ENCODE data around the gene PLAC9. TPM values are rescaled to one million over a fixed set of nuclear protein-coding genes. Genes with fewer than 3 reads are reported as not detected.

PLAC9 gene
- total and polyA plus RNA-seq, 2 donors (not counting 3 experiments of a cell fraction or from before 2014, with no cell fraction given): 1.7 to 2.0 TPM

DNA sequence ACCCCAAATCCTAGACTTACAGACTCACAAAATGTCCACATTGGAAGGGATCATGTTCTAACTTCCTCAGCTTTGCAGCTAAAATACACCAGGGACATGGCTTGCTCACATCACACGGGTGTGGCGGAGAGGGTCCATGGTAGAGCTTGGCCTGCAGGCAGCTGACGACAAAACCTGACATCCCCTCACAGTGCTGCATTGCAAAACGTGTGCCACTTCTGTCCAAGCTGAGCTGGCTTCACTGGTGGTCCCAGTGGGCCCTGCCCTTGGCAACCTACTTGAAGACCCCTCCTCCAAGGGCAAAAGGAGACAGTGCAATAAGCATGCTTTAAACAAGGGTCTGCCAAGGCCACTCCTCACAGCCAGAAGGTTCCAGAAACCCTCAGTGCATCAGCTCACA lies 50.9 kb downstream of the PLAC9 start:
- FAIRE-seq: no peak
- no TSS peak for BruUV-seq (replicated peaks)

More for the DNA sequence above, 50.9 kb downstream of the PLAC9 start:
- dilution Hi-C loops (cut with MboI; ENCODE audit: extremely low pct_ligation_motif_present, low sequenced_read_pairs): no loop called here
- H3K9me3 ChIP-seq (replicated peaks; ENCODE audit: control insufficient read depth, insufficient read depth, low read length): no peaks in the 10 kb centered on the region
- POLR2A ChIA-PET: no interaction called here
- no peaks in the 10 kb centered on the region for H3K4me1 ChIP-seq (ENCODE audit: control insufficient read depth, extremely low read depth, insufficient read depth, low read length)
- no peaks in the 10 kb centered on the region for H3K9me1 ChIP-seq (replicated peaks; ENCODE audit: control insufficient read depth, extremely low read depth, insufficient read depth, low read length)
- no peak overlapping the region for H3K27ac ChIP-seq (ENCODE audit: insufficient read depth, low read depth, low read length)
- peaks cover 84% of the 10 kb centered on the region for H3K79me2 ChIP-seq (ENCODE audit: control insufficient read depth, insufficient read depth, low read length)
- no peak overlapping the region for H2AFZ ChIP-seq (ENCODE audit: low read depth, low read length)
- no peaks in the 10 kb centered on the region for H3K27me3 ChIP-seq (ENCODE audit: control insufficient read depth in 2 of 2, insufficient read depth in 2 of 2, low read length in 2 of 2)
- no peak overlapping the region for H3K4me2 ChIP-seq (ENCODE audit: insufficient read depth, low read length)
- H4K20me1 ChIP-seq (replicated peaks; ENCODE audit: control insufficient read depth, extremely low read depth, insufficient read depth, low read length): peaks cover 5% of the 10 kb centered on the region
- intact Hi-C loops (cut with micrococcal nuclease): no loop called here
- CTCF ChIA-PET: interaction anchor here (0.7 to 1.4 kb wide), 2 partner anchors 16 to 39 kb away, joined by 3 to 5 read pairs; no protein-coding TSS in a partner anchor
- TF ChIP-seq GATA2 (IDR thresholded peaks at IDR 0.05; ENCODE audit: insufficient read depth, insufficient read length, low read depth, low read length) (no peak), MYC (IDR thresholded peaks at IDR 0.05; ENCODE audit: low read depth, low read length) (no peak), POLR2A (IDR thresholded peaks at IDR 0.05; ENCODE audit: low read depth, low read length) (no peak), JUN (IDR thresholded peaks at IDR 0.05; ENCODE audit: borderline replicate concordance, insufficient read depth, insufficient read length, low read depth) (no peak), FOS (IDR thresholded peaks at IDR 0.05; ENCODE audit: borderline replicate concordance, insufficient read depth, low read length) (no peak), EZH2 (IDR thresholded peaks at IDR 0.05; ENCODE audit: borderline replicate concordance, low read depth, low read length, severe bottlenecking) (no peak), POLR2AphosphoS5 (IDR thresholded peaks at IDR 0.05; ENCODE audit: insufficient read depth, low read depth, low read length) (no peak)
- TF ChIP-seq, protein P1, sequence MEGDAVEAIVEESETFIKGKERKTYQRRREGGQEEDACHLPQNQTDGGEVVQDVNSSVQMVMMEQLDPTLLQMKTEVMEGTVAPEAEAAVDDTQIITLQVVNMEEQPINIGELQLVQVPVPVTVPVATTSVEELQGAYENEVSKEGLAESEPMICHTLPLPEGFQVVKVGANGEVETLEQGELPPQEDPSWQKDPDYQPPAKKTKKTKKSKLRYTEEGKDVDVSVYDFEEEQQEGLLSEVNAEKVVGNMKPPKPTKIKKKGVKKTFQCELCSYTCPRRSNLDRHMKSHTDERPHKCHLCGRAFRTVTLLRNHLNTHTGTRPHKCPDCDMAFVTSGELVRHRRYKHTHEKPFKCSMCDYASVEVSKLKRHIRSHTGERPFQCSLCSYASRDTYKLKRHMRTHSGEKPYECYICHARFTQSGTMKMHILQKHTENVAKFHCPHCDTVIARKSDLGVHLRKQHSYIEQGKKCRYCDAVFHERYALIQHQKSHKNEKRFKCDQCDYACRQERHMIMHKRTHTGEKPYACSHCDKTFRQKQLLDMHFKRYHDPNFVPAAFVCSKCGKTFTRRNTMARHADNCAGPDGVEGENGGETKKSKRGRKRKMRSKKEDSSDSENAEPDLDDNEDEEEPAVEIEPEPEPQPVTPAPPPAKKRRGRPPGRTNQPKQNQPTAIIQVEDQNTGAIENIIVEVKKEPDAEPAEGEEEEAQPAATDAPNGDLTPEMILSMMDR (IDR thresholded peaks at IDR 0.05; ENCODE audit: extremely low read depth in 1 of 2, insufficient read depth in 1 of 2, low read depth in 1 of 2, low read length in 2 of 2): no peak
- TF ChIP-seq, protein P2, sequence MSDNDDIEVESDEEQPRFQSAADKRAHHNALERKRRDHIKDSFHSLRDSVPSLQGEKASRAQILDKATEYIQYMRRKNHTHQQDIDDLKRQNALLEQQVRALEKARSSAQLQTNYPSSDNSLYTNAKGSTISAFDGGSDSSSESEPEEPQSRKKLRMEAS (IDR thresholded peaks at IDR 0.05; ENCODE audit: insufficient read depth, insufficient read length): no peak
- no peak overlapping the region for H3K9ac ChIP-seq (replicated peaks; ENCODE audit: extremely low read depth, insufficient read depth, low read length)
- H3K4me3 ChIP-seq (replicated peaks in 1 of 3; ENCODE audit: insufficient read depth in 1 of 3, low read depth in 1 of 3, low read length in 3 of 3): no peak overlapping the region
- DNase-seq (ENCODE audit: low read depth, low spot score): no peak
- no peaks in the 10 kb centered on the region for H3K36me3 ChIP-seq (ENCODE audit: control insufficient read depth in 2 of 2, extremely low read depth in 1 of 2, insufficient read depth in 2 of 2, low read length in 2 of 2)
